BLaER1 treated with 17β-estradiol and CSF1 and Interleukin-3, amounts not matched to agents 10 nM and 100 nM (cell line): ENCODE results near the gene CHD2.

ENCODE experiments used
- H3K27ac ChIP-seq, 11 experiments: shearing (Covaris generic); formaldehyde crosslinking; 2 replicates each; pipeline ENCODE4 v1.8.1; 2022
- H3K27me3 ChIP-seq, 11 experiments: shearing (Covaris generic); formaldehyde crosslinking; 2 replicates each; pipeline ENCODE4 v1.8.1; 2022
- H3K36me3 ChIP-seq, 11 experiments: shearing (Covaris generic); formaldehyde crosslinking; 2 replicates each; pipeline ENCODE4 v1.8.1; 2022
- H3K4me1 ChIP-seq, 10 experiments: shearing (Covaris generic); formaldehyde crosslinking; 2 replicates each; pipeline ENCODE4 v1.8.1; 2022
- H3K4me2 ChIP-seq, 11 experiments: shearing (Covaris generic); formaldehyde crosslinking; 2 replicates each; pipeline ENCODE4 v1.8.1; 2022
- H3K4me3 ChIP-seq, 10 experiments: shearing (Covaris generic); formaldehyde crosslinking; 2 replicates each; pipeline ENCODE4 v1.8.1; 2022
- H3K9ac ChIP-seq, 11 experiments: shearing (Covaris generic); formaldehyde crosslinking; 2 replicates each; pipeline ENCODE4 v1.8.1; 2022
- H3K9me3 ChIP-seq, 11 experiments: shearing (Covaris generic); formaldehyde crosslinking; replicated peaks in 1 of 11; 2 replicates each; pipeline ENCODE4 v1.8.1; 2022
- H4K20me1 ChIP-seq, 11 experiments: shearing (Covaris generic); formaldehyde crosslinking; 2 replicates each; pipeline ENCODE4 v1.8.1; 2022
- Cebpa-rat ChIP-seq, 11 experiments: shearing (Covaris generic); IDR thresholded peaks; 2 replicates each; pipeline ENCODE4 v1.8.1; 2022

CHD2 gene

DNA sequence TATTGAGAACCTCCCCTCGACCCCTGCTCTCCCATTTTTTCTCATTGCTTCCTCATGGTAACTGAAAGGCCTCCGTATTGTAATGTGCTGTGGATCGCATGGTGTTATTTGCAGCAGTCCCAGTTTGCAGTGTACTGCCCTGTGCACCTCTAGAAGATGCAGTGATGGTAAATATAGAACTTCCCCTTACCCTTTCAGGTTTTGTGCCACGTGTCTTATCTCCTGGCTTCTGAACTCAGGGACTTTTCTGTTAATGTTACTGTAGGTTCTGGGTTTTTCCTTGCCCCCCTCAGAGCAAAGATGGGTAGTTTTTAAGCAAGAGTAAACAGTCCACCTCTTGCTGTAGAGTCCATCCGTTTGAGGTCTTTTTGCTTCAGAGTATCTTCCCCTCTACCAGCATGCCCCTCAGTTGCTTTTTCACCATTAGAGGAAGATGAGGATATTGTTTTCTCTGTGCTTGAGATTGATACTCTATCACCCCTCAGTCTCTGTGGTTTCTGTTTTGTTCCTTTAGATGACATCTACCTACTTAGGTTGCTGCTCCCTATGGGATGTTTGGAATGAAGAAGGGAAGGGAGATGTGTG lies 22.4 kb downstream of the CHD2 start:
- H3K27ac ChIP-seq = peak overlapping the region in 7 of 11 experiments; percentile 1 to 64 (median 41); a peak in 9 of 22 replicates
- H3K9ac ChIP-seq = peak overlapping the region in 1 of 11 experiments; percentile 15; a peak in 2 of 22 replicates
- TF ChIP-seq Cebpa-rat (IDR thresholded peaks at IDR 0.05) = no peak
- peaks cover 0 to 61% (median 29%) of the 10 kb centered on the region in 11 experiments; a peak in 14 of 22 replicates for H4K20me1 ChIP-seq
- H3K4me3 ChIP-seq = no peak overlapping the region
- H3K4me2 ChIP-seq = peak overlapping the region in 6 of 11 experiments; percentile 29 to 72 (median 63); a peak in 10 of 22 replicates
- H3K36me3 ChIP-seq = peaks cover 76 to 91% (median 85%) of the 10 kb centered on the region in 11 experiments
- H3K27me3 ChIP-seq = no peaks in the 10 kb centered on the region
- H3K4me1 ChIP-seq = peaks cover 14 to 67% (median 31%) of the 10 kb centered on the region in 10 experiments; a peak in 18 of 20 replicates
- H3K9me3 ChIP-seq = no peaks in the 10 kb centered on the region

DNA sequence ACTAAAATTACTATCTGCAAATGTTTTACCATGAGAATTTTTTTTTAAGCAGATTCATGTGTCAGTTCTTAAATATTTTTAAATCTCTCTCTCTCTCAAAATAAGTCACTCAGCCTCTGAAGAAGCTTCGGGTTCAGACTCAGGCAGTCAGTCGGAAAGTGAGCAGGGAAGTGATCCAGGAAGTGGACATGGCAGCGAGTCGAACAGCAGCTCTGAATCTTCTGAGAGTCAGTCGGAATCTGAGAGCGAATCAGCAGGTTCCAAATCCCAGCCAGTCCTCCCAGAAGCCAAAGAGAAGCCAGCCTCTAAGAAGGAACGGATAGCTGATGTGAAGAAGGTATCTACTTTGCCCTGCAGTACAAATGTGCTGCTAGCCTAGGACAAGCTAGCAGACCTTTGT lies 24.1 kb downstream of the CHD2 start:
- Histone ChIP-seq H3K27ac (no peak overlapping the region; a peak in 1 of 22 replicates), H4K20me1 (peaks cover 0 to 76% (median 29%) of the 10 kb centered on the region in 11 experiments; a peak in 14 of 22 replicates), H3K9ac (peak overlapping the region in 1 of 11 experiments; percentile 36; a peak in 1 of 22 replicates), H3K9me3 (no peaks in the 10 kb centered on the region), H3K4me3 (no peak overlapping the region), H3K27me3 (no peaks in the 10 kb centered on the region), H3K36me3 (peaks cover 86 to 100% (median 98%) of the 10 kb centered on the region in 11 experiments), H3K4me2 (no peak overlapping the region), H3K4me1 (peaks cover 7 to 52% (median 26%) of the 10 kb centered on the region in 10 experiments; a peak in 18 of 20 replicates)
- no peak for TF ChIP-seq Cebpa-rat (IDR thresholded peaks at IDR 0.05)

DNA sequence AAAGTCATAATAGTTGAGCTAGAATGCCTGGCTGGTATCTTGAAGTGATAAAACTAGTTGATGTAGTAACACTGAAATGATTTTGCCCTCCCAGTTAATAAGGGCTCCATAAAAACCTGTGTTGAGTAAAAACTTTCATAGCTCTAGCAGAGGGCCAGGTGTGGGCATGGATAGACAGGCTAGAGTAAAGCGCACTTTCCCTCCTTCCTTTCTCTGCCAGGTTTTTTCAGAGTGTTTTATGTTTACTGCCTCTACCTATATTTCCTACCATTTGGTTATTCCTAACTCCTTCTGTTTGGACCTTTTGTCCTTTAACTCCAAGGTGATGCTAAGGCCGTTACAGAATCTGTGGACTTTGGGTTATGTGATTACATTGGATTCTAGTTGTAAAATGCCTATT lies 25.3 kb downstream of the CHD2 start:
- H3K4me2 ChIP-seq = no peak overlapping the region
- H3K4me3 ChIP-seq = no peak overlapping the region
- peaks cover 0 to 86% (median 32%) of the 10 kb centered on the region in 11 experiments; a peak in 15 of 22 replicates for H4K20me1 ChIP-seq
- no peak overlapping the region for H3K27ac ChIP-seq
- no peak for TF ChIP-seq Cebpa-rat (IDR thresholded peaks at IDR 0.05)
- H3K36me3 ChIP-seq = peaks cover 94 to 100% (median 98%) of the 10 kb centered on the region in 11 experiments
- H3K9ac ChIP-seq = no peak overlapping the region
- H3K27me3 ChIP-seq = no peaks in the 10 kb centered on the region
- no peaks in the 10 kb centered on the region for H3K9me3 ChIP-seq
- peaks cover 7 to 47% (median 23%) of the 10 kb centered on the region in 10 experiments; a peak in 18 of 20 replicates for H3K4me1 ChIP-seq

DNA sequence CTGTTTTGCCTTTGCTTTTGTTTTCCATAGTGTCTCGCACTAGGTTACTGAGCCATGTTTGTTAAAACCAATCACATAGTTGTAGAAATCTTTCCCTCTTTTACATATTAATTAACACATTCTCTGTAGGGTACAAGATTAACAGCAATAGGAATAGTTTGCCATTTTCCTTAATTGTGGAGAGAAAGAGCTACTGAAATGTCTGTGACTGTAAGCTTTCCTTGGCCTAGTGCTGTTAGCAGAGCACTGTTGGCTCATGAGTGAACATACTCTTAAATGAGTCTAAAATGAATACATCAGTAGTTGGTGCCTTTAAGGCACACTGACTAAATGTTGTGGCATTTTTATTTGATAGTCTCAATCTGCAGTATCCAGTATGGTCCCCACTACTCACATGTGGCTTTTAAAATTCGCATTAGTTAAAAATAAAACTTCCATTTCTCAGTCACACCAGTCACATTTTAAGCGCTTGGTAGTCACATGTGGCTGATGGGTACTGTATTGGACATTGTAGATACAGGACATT lies 28.2 kb downstream of the CHD2 start:
- no peak for TF ChIP-seq Cebpa-rat (IDR thresholded peaks at IDR 0.05)
- Histone ChIP-seq H3K4me1 (peaks cover 0 to 34% (median 0%) of the 10 kb centered on the region in 10 experiments; a peak in 6 of 20 replicates), H3K9me3 (no peaks in the 10 kb centered on the region), H3K36me3 (peaks cover 94 to 100% (median 98%) of the 10 kb centered on the region in 11 experiments), H3K4me3 (no peak overlapping the region), H3K4me2 (no peak overlapping the region), H4K20me1 (peaks cover 0 to 88% (median 24%) of the 10 kb centered on the region in 11 experiments; a peak in 11 of 22 replicates), H3K9ac (no peak overlapping the region), H3K27me3 (no peaks in the 10 kb centered on the region), H3K27ac (no peak overlapping the region; a peak in 1 of 22 replicates)

DNA sequence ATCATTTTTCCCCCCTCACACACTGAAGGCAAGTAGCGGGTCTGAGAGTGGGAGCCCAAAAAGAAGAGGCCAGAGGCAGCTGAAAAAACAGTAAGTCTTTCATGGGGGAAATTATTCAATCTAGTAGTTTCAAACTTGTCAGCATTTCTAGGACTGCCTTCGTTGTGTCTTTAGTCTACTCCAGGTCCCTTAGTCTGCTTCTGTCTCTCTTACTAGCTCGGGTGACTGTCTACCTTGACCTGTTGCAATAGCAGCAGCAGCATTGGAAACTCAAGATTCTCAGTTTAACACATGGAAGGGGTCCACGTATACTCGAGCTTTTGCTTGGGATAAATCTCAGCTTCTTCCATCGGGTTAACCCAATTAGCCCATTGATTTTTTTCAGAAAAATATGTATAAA lies 28.9 kb downstream of the CHD2 start:
- Histone ChIP-seq H3K27ac (no peak overlapping the region), H3K9me3 (no peaks in the 10 kb centered on the region), H4K20me1 (peaks cover 0 to 88% (median 17%) of the 10 kb centered on the region in 11 experiments; a peak in 10 of 22 replicates), H3K9ac (no peak overlapping the region), H3K4me2 (no peak overlapping the region), H3K27me3 (no peaks in the 10 kb centered on the region), H3K4me3 (no peak overlapping the region), H3K36me3 (peaks cover 94 to 100% (median 98%) of the 10 kb centered on the region in 11 experiments), H3K4me1 (peaks cover 0 to 34% (median 2%) of the 10 kb centered on the region in 10 experiments; a peak in 9 of 20 replicates)
- no peak for TF ChIP-seq Cebpa-rat (IDR thresholded peaks at IDR 0.05)

DNA sequence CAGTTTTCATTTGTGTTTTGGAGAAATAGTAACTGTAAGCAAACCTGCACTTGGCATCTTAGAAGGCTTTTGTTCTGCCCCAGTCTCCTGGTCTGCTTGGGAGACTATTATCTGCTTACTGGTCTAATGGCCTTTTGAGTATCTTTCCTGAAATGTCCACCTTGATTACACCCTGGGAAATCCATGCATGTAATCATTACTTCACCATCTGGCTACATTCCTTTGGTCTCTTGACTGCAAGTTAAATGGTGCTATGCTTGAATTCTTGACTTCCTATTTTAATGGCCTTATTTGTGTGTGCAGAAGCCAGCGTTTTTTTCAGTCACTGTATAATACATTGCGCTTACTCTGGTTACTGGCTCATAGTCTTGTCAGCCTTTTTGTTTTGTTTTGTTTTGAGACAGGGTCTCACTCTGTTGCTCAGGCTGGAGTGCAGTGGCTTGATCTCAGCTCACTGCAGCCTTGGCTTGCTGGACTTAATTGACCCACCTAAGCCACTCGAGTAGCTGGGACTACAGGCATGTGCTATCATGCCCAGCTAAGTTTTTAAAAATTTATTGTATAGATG lies 30.0 kb downstream of the CHD2 start:
- Histone ChIP-seq H3K4me2 (no peak overlapping the region), H4K20me1 (peaks cover 0 to 88% (median 14%) of the 10 kb centered on the region in 11 experiments; a peak in 10 of 22 replicates), H3K27me3 (no peaks in the 10 kb centered on the region), H3K27ac (no peak overlapping the region), H3K9me3 (no peaks in the 10 kb centered on the region), H3K4me1 (peaks cover 0 to 42% (median 2%) of the 10 kb centered on the region in 10 experiments; a peak in 9 of 20 replicates), H3K4me3 (no peak overlapping the region), H3K36me3 (peaks cover 94 to 100% (median 98%) of the 10 kb centered on the region in 11 experiments), H3K9ac (no peak overlapping the region)
- TF ChIP-seq Cebpa-rat (IDR thresholded peaks at IDR 0.05) = no peak

DNA sequence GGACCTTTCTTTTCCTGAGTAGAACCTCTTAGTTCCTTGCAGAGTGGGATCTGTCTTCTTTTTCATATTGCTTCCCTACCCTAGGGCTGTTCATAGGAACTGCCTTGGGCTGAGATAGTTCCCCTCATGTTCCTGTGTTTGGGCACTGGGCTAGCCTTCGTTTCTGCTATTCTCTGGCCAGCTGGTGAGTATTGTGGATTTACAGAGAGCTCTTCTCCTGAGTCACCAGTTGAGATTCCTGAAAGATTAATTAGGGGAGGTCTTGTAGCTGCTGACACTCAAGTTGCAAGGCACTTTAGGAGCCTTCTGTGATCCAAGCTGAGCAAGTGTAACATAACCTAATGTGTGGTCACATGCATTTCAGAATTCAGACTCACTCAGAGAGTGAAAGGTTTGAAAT lies 30.7 kb downstream of the CHD2 start:
- Histone ChIP-seq H3K9ac (no peak overlapping the region), H3K4me2 (no peak overlapping the region), H4K20me1 (peaks cover 0 to 89% (median 13%) of the 10 kb centered on the region in 11 experiments; a peak in 10 of 22 replicates), H3K4me1 (peaks cover 0 to 48% (median 2%) of the 10 kb centered on the region in 10 experiments; a peak in 9 of 20 replicates), H3K36me3 (peaks cover 94 to 100% (median 98%) of the 10 kb centered on the region in 11 experiments), H3K9me3 (no peaks in the 10 kb centered on the region), H3K27ac (no peak overlapping the region), H3K27me3 (no peaks in the 10 kb centered on the region), H3K4me3 (no peak overlapping the region)
- TF ChIP-seq Cebpa-rat (IDR thresholded peaks at IDR 0.05) = no peak

DNA sequence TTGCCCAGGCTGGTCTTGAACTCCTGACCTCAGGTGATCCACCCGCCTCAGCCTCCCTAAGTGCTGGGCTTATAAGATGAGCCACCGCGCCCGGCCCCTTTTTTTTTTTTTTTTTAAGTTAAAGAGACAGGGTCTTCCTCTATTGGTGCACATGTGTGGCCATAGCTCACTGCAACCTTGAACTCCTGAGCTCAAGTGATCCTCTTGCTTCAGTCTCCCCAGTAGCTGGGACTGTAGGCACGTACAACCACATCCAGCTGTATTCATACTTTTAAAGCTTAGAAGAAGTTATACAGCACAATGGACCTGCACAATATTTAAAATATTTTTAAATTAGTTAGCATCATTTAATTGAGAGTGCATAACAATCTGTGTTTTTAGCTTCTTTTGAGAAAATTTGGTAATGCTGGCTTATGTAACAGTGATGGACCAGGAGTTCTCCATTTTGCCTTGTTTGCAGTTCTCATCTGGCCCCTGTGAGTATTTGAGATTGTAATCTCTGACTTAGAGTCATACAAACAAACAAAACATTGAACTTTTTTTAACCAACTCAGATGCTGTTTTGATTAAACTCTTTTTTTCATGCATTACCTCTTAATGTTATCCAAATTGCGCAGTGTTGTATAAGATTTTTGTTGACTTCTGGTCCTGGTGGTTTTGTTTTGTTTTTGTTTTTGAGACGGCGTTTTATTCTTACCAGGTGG lies 33.0 kb downstream of the CHD2 start:
- Histone ChIP-seq H3K4me1 (peaks cover 0 to 69% (median 2%) of the 10 kb centered on the region in 10 experiments; a peak in 9 of 20 replicates), H4K20me1 (peaks cover 0 to 91% (median 16%) of the 10 kb centered on the region in 11 experiments; a peak in 10 of 22 replicates), H3K27ac (peak overlapping the region in 2 of 11 experiments; percentile 13 to 23; a peak in 2 of 22 replicates), H3K9ac (no peak overlapping the region), H3K4me2 (peak overlapping the region in 3 of 11 experiments; percentile 12 to 83 (median 51); a peak in 4 of 22 replicates), H3K27me3 (no peaks in the 10 kb centered on the region), H3K9me3 (no peaks in the 10 kb centered on the region), H3K36me3 (peaks cover 94 to 100% (median 98%) of the 10 kb centered on the region in 11 experiments), H3K4me3 (no peak overlapping the region)
- no peak for TF ChIP-seq Cebpa-rat (IDR thresholded peaks at IDR 0.05)
